Measurements from ENCODE around the gene PLSCR2.
"Not testable (repeated sequence)": the region's sequence is repeated elsewhere in the genome, so short reads cannot be mapped to it uniquely, and the experiment has no call there.

PLSCR2 gene

GRCh38 chr3:146485297-146485696 is 15.9 kb upstream of the PLSCR2 start:
- no peak for DNase-seq

- DNase-seq: no peak
Measured at GRCh38 chr3:146476094-146476740, 6.9 kb upstream of the PLSCR2 start.

GRCh38 chr3:146474976-146475375 is 5.6 kb upstream of the PLSCR2 start:
- not testable (repeated sequence) for DNase-seq

GRCh38 chr3:146473726-146474125 is 4.4 kb upstream of the PLSCR2 start:
- no peak for DNase-seq

- DNase-seq: no peak
Measured at GRCh38 chr3:146472611-146473010, 3.2 kb upstream of the PLSCR2 start.

GRCh38 chr3:146471012-146471411 is 1.7 kb upstream of the PLSCR2 start:
- DNase-seq: no peak

GRCh38 chr3:146470425-146470990 is 1.1 kb upstream of the PLSCR2 start:
- no peak for DNase-seq

GRCh38 chr3:146468671-146469149 is 651 bp downstream of the PLSCR2 start:
- DNase-seq: no peak

GRCh38 chr3:146468234-146468633 is 1.1 kb downstream of the PLSCR2 start:
- DNase-seq: no peak

- DNase-seq: no peak
Measured at GRCh38 chr3:146466604-146467003, 2.8 kb downstream of the PLSCR2 start.

GRCh38 chr3:146465693-146466465 is 3.5 kb downstream of the PLSCR2 start:
- no peak for DNase-seq

GRCh38 chr3:146464783-146465182 is 4.6 kb downstream of the PLSCR2 start:
- no peak for DNase-seq

- DNase-seq: no peak
Measured at GRCh38 chr3:146464005-146464595, 5.3 kb downstream of the PLSCR2 start.

- no peak for DNase-seq
Measured at GRCh38 chr3:146454796-146455195, 14.6 kb downstream of the PLSCR2 start.

GRCh38 chr3:146449613-146450012 is 19.7 kb downstream of the PLSCR2 start:
- DNase-seq: no peak

GRCh38 chr3:146449076-146449475 is 20.3 kb downstream of the PLSCR2 start:
- no peak for DNase-seq

- no peak for DNase-seq
Measured at GRCh38 chr3:146446026-146446425, 23.3 kb downstream of the PLSCR2 start.

- not testable (repeated sequence) for DNase-seq
Measured at GRCh38 chr3:146440310-146440709, 29.1 kb downstream of the PLSCR2 start.

GRCh38 chr3:146432066-146432465 is 37.3 kb downstream of the PLSCR2 start:
- no peak for DNase-seq

- no peak for DNase-seq
Measured at GRCh38 chr3:146431240-146431639, 38.1 kb downstream of the PLSCR2 start.

GRCh38 chr3:146425341-146425740 is 44.0 kb downstream of the PLSCR2 start:
- DNase-seq: no peak

- no peak for DNase-seq
Measured at GRCh38 chr3:146421819-146422759, 47.3 kb downstream of the PLSCR2 start.

Data from CD4-positive, alpha-beta T cell treated with Interferon alpha-2 for 1 hour (primary cell).